ENCODE data around the gene PRKACA. TPM values are rescaled to one million over a fixed set of nuclear protein-coding genes. Genes with fewer than 3 reads are reported as not detected.
A peak's percentile ranks its signal among the peaks of the same experiment; 100 is the strongest.

Gene PRKACA
- total and polyA plus RNA-seq, 8 donors, result 25.3 to 42.9 (median 30.3) TPM

GRCh38 chr19:14070268-14071050 is 47.1 kb downstream of the PRKACA start:
- no peaks in the 10 kb centered on the region for H3K27me3 ChIP-seq
- H3K36me3 ChIP-seq, result no peaks in the 10 kb centered on the region
- H3K4me3 ChIP-seq, result no peak overlapping the region
- no peak for FAIRE-seq
- intact Hi-C loops (cut with DNase I), result loop anchor here in 2 of 3 donors (5.0 kb wide), 1 partner anchor 188 kb away; no protein-coding TSS in a partner anchor
- no peaks in the 10 kb centered on the region for H3K9me3 ChIP-seq
- DNase-seq, result peak in 1 of 6 donors; percentile 52
- TF ChIP-seq CTCF (IDR thresholded peaks at IDR 0.05), result no peak
- H3K4me1 ChIP-seq, result peaks cover 3 to 8% (median 8%) of the 10 kb centered on the region in 3 donors
- ATAC-seq, result no peak
- H3K27ac ChIP-seq, result no peak overlapping the region
- WGBS, 2 donors, result 95 to 97% methylated on average over 43 of the region's 43 CpGs

GRCh38 chr19:14066134-14066533 is 51.4 kb downstream of the PRKACA start:
- H3K27ac ChIP-seq, result no peak overlapping the region
- TF ChIP-seq CTCF (IDR thresholded peaks at IDR 0.05), result no peak
- ATAC-seq (no peak), FAIRE-seq (no peak), DNase-seq (no peak)
- intact Hi-C loops (cut with DNase I), result no loop called here
- peaks cover 0 to 5% (median 4%) of the 10 kb centered on the region in 3 donors for H3K4me1 ChIP-seq
- H3K4me3 ChIP-seq, result no peak overlapping the region
- H3K9me3 ChIP-seq, result no peaks in the 10 kb centered on the region
- WGBS, 2 donors, result 74 to 78% methylated on average over 2 of the region's 2 CpGs
- H3K36me3 ChIP-seq, result no peaks in the 10 kb centered on the region
- no peaks in the 10 kb centered on the region for H3K27me3 ChIP-seq

- FAIRE-seq (no peak), ATAC-seq (no peak), DNase-seq (no peak)
- intact Hi-C loops (cut with DNase I), result no loop called here
- no peaks in the 10 kb centered on the region for H3K9me3 ChIP-seq
- H3K4me3 ChIP-seq, result no peak overlapping the region
- no peaks in the 10 kb centered on the region for H3K27me3 ChIP-seq
- TF ChIP-seq CTCF (IDR thresholded peaks at IDR 0.05), result no peak
- WGBS, 2 donors, result 66 to 68% methylated on average over 7 of the region's 7 CpGs
- peaks cover 0 to 22% (median 15%) of the 10 kb centered on the region in 3 donors for H3K4me1 ChIP-seq
- H3K27ac ChIP-seq, result peak overlapping the region in 1 of 4 donors; percentile 89
- no peaks in the 10 kb centered on the region for H3K36me3 ChIP-seq
Measured at GRCh38 chr19:14063105-14063504, 54.5 kb downstream of the PRKACA start.

GRCh38 chr19:14062558-14062855 is 55.1 kb downstream of the PRKACA start:
- FAIRE-seq, result no peak
- Histone ChIP-seq H3K4me1 (peaks cover 0 to 22% (median 15%) of the 10 kb centered on the region in 3 donors), H3K27me3 (no peaks in the 10 kb centered on the region), H3K9me3 (no peaks in the 10 kb centered on the region), H3K4me3 (peak overlapping the region in 1 of 4 donors; percentile 51), H3K27ac (peak overlapping the region in 3 of 4 donors; percentile 22 to 89 (median 89)), H3K36me3 (no peaks in the 10 kb centered on the region)
- TF ChIP-seq CTCF (IDR thresholded peaks at IDR 0.05), result no peak
- 50 to 52% methylated on average over 5 of the region's 5 CpGs for WGBS, 2 donors
- no peak for ATAC-seq
- no peak for DNase-seq
- intact Hi-C loops (cut with DNase I), result no loop called here

Data from pancreas (tissue), 10 donors.